ENCODE data around the gene FAAP100.
"Not testable (repeated sequence)": the region's sequence is repeated elsewhere in the genome, so short reads cannot be mapped to it uniquely, and the experiment has no call there.

Gene FAAP100

DNA sequence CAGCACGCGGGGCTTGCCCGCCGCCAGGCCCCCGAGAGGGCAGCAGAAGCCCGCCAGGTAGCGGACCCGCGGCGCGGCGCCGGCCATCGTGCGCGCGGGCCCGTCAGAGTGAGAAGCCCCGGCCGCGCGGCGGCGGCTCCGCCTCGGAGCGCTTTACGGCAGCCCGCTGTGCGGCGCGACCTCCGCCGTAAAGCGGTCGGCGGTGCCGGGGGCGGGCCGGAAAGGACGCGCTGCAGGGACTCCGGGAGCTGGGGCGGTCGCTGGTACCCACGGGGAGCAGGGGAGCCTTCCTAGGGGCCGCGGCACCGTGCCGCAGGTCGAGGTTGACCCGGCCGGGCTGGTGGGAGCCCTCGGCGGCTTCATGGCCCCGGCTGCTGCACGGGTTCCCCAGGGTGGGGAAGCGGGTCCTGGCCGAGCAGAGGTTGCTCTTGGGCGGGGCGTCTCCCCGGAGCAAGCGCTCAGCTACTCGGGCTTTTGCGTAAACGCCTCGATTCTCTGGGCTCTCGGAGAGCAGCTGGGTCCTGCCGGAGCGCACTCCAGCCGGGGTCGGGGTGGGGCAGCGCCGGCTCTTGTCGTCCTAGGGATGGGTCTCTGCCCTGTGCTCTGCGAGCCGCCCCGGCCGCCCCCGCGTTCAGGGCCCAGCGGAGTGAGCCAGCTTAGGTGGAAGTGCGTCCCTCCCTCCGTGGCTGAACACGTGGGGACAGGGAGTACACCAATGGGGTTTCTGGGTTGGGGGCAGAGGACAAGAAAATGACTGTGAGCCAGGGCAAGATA is at the start of gene FAAP100:
Gene FAAP100, minus strand, starts transcription at position 110 of the 774 bp plus-strand sequence. Its CDS starts 23 bp downstream, at position 87.
- peak; percentile 81 for DNase-seq (ENCODE audit: low spot score)

- peak; percentile 68 for DNase-seq (ENCODE audit: low spot score)
Measured at GRCh38 chr17:81601525-81602120, 49.5 kb upstream of the FAAP100 start.

GRCh38 chr17:81599719-81600486 is 47.8 kb upstream of the FAAP100 start:
- no peak for DNase-seq (ENCODE audit: low spot score)

GRCh38 chr17:81593105-81593871 is 41.1 kb upstream of the FAAP100 start:
- no peak for DNase-seq (ENCODE audit: low spot score)

DNA sequence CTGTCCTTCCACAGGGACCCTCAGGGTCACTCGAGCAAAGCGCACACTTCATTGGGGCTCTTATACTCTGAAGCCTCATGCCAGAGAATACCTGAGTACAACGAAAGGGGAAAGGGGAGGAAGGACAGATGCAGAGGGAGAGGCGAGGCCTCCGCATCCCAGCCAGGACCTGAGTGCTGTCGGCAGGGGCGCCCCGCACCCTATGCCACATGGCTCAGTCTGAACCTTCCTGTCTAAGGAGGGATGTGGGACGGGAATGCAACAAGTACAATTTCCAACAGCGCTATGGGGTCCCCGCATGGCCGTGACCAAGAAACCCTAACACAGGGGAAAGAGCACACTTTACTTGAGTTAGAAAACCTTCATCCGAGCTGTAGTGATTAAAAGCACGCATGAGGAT is 39.8 kb upstream of the FAAP100 start:
- DNase-seq (ENCODE audit: low spot score): no peak

DNA sequence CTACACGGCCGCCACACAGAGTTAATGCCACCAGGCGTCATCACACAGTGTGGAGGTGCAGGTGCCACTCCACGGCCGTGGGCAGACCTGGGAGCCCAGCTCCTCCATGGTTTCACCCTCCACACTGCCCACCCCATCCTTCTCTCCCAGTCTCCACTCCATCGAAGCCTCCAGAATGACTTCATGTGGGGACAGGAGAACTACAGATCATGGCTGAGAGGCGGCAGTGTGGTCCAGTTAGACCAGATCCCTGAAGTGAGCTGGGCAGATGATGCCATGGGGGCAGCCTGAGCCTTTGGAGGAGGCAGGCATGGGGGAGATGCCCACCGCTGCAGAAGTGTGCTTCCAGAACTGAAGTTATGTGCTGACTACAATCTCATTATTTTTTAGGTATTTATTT is 38.0 kb upstream of the FAAP100 start:
- DNase-seq (ENCODE audit: low spot score): no peak

DNA sequence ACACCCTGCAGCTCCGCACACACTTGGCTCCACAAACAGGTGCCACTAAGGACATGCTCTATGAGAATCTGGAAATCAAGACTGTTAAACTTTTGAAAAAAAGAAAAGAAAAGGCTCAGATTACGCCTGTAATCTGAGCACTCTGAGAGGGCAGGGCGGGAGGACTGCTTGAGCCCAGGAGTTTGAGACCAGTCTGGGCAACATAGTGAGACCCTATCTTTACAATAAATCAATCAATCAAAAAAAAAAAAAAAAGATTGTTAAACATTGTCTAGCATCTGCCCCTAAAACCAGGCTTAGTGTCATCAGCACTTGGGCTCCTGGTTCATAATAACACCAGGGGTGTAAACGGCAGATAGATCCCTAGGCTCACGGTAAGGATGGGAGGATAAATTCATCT is 37.5 kb upstream of the FAAP100 start:
- no peak for DNase-seq (ENCODE audit: low spot score)

- no peak for DNase-seq (ENCODE audit: low spot score)
Measured at GRCh38 chr17:81586096-81586495, 33.9 kb upstream of the FAAP100 start.

DNA sequence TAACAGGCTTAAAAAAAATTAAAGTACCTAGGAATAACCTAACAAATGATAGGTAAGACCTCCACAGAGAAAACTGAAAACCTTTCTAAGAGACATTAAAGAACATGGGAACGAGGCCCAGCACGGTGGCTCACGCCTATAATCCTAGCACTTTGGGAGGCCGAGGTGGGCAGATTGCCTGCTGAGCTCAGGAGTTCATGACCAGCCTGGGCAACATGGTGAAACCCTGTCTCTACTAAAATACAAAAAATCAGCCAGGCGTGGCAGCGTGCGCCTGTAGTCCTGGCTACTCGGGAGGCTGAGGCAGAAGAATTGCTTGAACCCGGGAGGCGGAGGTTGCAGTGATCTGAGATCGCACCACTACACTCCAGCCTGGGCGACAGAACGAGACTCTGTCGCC is 32.6 kb upstream of the FAAP100 start:
- not testable (repeated sequence) for DNase-seq (ENCODE audit: low spot score)

- no peak for DNase-seq (ENCODE audit: low spot score)
Measured at GRCh38 chr17:81583589-81584342, 31.6 kb upstream of the FAAP100 start.

GRCh38 chr17:81582749-81583148 is 30.6 kb upstream of the FAAP100 start:
- no peak for DNase-seq (ENCODE audit: low spot score)

DNA sequence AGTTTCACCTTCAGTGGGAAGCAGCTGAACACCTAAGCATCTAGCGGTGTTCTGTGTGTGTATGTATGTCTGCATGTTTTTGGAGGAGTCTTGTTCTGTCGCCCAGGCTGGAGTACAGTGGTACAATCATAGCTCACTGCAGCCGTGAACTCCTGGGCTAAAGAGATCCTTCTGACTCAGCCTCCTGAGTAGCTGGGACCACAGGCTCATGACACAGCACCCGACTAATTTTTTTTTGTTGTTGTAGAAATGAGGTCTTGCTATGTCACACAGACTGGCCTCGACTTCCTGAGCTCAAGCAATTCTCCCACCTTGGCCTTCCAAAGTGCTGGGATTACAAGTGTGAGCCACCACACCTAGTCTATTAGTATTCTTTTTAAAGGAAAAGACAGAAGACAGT is 30.2 kb upstream of the FAAP100 start:
- DNase-seq (ENCODE audit: low spot score): no peak

DNA sequence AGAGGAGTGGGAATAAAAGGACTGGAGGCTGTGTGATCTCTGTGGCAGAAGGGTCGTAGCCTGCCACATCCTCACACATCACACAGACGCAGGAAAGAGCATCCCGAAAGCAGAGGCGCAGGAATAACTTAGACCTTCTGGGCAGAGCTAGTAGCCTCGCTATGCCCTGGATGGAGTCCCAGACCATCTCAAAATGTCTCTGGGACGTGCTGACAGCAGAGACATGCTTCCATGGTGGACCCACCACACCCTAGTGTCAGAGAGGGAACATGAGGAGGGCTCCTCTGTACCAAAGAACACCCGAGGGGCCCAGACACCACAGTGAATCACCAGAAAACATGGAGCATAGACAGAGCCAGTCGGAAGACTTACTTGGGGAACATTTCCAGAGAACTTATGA is 29.6 kb upstream of the FAAP100 start:
- no peak for DNase-seq (ENCODE audit: low spot score)

DNA sequence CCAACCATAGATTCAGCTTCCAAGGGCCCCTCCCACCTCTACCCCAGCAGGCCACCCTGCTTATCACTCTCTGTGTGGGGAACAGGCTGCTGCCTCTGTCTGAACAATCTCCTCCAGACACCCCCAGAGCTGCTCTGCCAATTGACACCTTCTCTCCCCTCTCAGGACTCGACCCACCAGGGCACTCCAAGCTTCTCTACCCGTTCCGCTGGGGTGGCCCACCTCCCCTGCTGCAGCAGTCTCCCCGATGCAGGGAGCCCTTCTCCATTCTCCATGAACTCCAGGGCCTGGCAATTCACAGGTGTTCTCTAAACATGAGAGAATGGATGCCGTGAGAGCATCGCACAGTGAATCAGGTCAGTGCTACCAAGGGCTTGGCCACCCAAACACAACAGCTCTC is 28.3 kb upstream of the FAAP100 start:
- no peak for DNase-seq (ENCODE audit: low spot score)

- DNase-seq (ENCODE audit: low spot score): no peak
Measured at GRCh38 chr17:81579821-81580321, 27.7 kb upstream of the FAAP100 start.

DNA sequence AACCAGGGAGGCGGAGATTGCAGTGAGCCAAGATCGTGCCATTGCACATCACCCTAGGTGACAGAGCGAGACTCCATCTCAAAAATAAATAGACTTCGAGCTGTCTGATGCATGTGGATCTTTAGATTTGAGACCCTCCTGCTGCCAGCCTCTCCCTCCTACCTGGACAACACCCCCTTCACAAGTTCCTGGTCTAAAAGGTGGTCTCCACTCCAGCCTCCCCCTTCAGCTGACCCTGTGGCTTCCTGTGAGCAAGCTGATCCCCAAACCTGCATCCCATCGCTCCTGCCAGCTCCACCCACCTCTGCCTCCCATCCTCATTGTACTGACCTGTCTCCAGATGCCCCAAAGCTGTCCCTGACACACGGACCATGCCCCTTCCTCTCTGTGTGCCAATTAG is 27.1 kb upstream of the FAAP100 start:
- no peak for DNase-seq (ENCODE audit: low spot score)

DNA sequence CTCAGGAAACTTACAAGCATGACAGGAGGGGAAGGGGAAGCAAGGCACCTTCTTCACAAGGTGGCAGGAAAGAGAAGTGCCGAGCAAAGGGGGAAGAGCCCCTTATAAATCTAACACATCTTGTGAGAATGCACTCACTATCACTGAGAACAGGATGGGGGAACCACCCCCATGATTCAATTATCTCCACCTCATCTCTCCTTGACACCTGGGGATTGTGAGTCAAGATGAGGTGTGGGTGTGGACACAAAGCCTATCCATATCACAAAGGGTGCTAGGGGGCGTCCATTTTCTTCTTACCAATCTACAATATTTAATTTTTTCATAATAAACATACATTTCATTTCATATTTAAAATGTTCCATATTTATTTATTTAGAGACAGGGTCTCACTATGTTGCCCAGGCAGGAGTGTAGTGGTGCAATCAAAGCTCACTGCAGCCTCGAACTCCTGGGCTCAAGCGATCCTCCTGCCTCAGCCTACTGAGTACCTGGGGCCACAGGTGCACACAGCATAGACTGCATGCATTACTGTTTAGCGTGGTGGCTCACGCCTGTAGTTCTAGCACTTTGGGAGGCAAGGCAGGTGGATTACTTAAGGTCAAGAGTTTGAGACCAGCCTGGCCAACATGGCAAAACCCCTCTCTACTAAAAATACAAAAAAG is 26.5 kb upstream of the FAAP100 start:
- DNase-seq (ENCODE audit: low spot score): no peak

- DNase-seq (ENCODE audit: low spot score): no peak
Measured at GRCh38 chr17:81578038-81578441, 25.9 kb upstream of the FAAP100 start.

- DNase-seq (ENCODE audit: low spot score): no peak
Measured at GRCh38 chr17:81577278-81578000, 25.3 kb upstream of the FAAP100 start.
